Stimulated activated CD4-positive, alpha-beta T cell treated with anti-CD3 and anti-CD28 coated beads, Interleukin-2, amount 100 ng/mL, for 4 hours (primary cell): ENCODE data around the gene FOSL1.
A peak's percentile ranks its signal among the peaks of the same experiment; 100 is the strongest.
"Not testable (repeated sequence)": the region's sequence is repeated elsewhere in the genome, so short reads cannot be mapped to it uniquely, and the experiment has no call there.

Source experiments
- DNase-seq: peaks from one replicate; pipeline ENCODE4 v3.0.0-alpha.2; 2020; ENCODE audit warnings: low read depth

Gene FOSL1

DNA sequence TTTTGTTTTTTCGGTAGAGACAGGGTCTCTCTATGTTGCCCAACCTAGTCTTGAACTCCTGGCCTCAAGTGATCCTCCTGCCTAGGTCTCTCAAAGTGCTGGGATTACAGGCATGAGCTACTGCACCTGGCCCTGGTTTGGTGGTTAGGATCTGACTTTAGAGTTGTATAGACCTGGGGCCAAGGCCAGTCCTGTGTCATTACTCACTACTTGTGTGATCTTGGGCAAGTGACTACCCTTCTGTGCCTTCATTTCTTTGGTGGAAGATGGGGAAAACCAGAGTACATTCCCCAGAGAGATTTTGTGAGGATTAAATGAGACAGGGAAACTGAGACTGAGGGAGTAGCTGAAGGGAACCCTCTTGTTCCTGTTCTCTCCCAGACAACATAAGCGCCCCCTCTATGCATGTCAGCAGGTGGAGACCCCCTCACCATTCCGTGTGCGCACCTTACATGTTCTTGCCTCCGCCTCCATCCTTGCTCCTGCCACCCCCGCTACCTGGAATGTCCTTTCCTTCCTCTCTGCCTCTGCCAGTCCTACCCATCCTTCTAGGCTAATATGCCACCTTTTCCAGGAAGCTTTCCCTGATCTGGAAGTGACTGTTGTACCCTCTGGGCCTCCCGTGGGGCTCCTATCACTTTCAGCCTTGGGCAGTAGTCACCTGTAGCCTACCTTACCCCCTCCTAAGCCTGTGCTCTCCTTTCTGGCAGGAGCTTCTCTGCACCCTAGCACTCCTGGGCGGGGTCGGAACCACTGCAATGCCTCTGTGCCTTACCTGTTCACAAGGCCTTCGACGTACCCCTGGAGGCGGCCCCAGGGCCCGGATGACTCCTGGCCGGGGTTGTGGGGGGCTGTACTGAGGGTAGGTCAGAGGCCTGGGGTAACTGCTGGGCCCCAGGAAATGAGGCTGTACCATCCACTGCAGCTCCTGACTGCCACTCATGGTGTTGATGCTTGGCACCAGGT lies 3.9 kb downstream of the FOSL1 start:
- DNase-seq, result no peak

DNA sequence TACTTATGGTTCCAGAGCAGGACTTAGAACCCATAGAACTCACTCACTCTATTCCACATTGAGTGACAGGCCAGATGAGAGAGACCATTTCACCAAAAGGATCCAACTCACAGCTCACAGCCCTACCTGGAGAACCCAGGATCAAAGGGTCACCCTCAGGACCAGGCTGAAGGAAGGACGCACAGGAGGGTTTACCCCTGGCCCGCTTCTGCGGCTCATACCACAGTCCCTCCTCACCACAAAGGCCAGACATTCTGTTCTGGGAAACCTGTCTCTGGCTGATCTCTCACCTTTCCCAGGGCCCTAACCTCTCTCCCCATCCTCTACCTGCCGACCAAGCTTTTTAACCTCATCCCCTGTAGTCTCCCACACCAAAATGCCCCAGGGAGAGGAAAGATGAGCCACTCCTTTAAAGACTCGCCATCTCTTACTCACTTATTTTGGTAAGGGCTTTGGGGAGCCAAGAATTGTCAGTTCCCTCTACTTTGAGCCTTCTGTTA lies 4.7 kb downstream of the FOSL1 start:
- DNase-seq, result no peak

- no peak for DNase-seq
These were observed 6.1 kb downstream of the FOSL1 start for GRCh38 chr11:65894034-65894591.

DNA sequence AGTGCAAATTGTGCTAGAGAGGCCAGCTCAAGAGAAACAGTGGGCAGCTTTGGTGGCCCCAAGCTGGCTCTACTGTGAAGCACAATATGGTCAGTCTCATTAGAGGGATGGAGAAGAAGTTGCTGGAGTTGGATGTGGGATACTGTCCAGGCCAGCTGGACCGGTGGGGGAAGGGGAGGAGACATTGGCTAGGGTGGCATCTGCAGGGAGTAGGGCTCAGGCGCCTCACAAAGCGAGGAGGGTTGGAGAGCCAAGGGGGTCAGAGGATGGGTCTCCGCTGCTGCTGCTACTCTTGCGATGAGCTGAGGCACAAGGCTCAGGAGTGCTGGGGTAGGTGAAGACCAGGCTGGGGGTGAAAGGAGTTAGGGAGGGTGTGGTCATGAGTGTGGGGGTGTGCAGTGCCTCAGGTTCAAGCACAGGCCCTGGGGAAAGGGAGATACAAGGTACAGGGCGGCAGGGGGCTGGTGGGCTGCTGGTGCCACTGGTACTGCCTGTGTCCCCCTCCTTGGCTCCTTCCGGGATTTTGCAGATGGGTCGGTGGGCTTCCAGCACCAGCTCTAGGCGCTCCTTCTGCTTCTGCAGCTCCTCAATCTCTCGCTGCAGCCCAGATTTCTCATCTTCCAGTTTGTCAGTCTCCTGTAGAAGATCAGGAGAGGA lies 7.4 kb downstream of the FOSL1 start:
- no peak for DNase-seq

- DNase-seq, result not testable (repeated sequence)
These were observed 8.0 kb downstream of the FOSL1 start for GRCh38 chr11:65892137-65892540.

GRCh38 chr11:65891219-65892136 lies 8.7 kb downstream of the FOSL1 start:
- DNase-seq, result peak; percentile 51

GRCh38 chr11:65890324-65891218 lies 9.6 kb downstream of the FOSL1 start, which contains the start of gene CCDC85B:
TSS of gene CCDC85B (plus strand) at chr11:65890673. CDS start at chr11:65890784, 111 bp downstream.
- DNase-seq, result peak; percentile 99

GRCh38 chr11:65888163-65888814 lies 11.9 kb downstream of the FOSL1 start, which contains the start of gene FIBP:
TSS of gene FIBP (minus strand) at chr11:65888471. CDS start at chr11:65888418, 53 bp downstream.
- DNase-seq, result peak; percentile 90

DNA sequence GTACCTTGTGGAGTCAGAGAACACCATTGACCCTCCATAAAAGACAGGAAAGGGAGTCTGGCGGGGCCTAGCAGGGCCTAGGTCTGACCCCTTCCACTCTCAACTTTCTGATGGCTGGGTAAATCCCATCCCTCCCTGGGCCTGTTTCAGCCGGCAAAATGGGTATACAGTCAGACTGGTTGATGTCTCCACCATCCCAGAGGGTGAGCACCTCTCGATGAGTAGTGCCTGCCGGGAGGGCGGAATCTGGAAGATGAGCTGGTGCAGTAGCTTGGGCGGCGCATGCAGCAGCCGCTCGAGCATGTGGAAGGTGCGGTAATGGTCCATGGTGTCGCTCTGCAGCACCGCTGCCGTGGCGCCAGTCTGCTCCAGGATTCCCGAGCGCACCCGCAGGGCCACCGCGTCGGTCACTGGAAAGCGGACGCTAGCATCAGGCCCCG lies 12.4 kb downstream of the FOSL1 start:
- peak; percentile 13 for DNase-seq

DNA sequence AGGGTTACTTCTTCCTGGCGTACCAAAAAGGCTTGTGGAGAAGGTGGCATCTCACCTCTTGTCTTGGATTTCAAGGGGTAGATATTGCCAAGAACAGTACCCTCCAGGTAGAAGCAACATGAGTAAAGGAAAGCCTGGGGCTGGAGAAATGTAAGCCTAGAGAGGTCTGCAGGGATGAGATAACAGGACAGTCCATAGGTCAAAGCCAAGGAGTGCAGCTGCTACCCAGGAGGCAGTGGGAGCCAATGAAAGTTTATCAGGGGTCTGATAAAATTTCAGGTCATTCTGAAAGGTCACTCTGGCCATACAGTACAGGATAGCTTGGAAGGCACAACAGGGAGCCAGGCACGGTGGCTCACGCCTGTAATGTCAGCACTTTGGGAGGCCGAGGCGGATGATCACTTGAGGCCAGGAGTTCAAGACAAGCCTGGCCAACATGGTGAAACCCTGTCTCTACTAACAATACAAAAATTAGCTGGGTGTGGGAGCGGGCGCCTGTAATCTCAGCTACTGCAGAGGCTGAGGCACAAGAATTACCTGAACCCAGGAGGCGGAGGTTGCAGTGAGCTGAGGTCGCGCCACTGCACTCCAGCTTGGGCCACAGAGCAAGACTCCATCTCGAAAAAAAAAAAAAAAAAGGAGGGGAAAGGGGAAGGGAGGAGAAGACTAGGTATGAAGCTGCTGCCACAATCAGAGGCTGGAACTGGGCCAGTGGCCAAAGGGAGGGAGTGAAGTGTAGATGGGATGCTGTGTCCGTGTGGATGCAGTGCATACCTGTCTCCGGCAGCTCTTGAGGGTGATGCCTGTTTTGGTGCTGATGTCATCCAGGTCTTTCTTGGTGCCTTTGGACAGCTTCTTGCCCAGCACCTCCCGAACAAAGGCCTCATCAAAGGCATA lies 13.1 kb downstream of the FOSL1 start:
- DNase-seq, result no peak

DNA sequence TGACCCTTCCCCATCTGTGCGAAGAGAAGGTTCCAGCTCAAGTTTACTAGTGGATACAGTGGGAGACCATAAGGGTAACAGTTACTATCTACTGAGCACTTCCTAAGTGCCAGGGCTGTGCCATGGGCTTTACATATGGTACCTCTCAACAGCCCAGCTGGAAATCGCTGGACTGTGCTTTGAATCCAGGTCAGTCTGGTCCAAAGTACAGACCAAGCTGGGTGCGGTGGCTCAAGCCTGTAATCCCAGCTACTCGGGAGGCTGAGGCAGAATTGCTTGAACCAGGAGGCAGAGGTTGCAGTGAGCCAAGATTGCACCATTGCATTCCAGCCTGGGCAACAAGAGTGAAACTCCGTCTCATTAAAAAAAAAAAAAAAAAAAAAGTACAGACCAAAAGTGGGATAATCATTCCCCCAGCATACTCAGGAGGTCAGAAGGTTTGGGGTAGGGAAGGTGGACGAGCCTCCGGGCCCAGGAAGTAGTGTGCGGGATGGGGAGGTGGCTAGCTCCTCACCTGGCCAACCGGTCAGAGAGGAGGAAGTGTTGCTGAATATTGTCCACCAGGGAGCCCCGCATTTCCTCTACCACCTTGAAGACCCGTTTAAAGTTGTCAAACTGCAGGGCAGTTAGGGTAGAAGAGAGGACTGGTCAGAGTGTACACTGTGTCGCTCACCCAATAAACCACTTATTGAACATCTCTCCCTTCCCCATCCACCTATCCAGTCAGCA lies 14.2 kb downstream of the FOSL1 start:
- DNase-seq, result no peak

GRCh38 chr11:65885231-65885630 lies 15.0 kb downstream of the FOSL1 start:
- no peak for DNase-seq

GRCh38 chr11:65884716-65885092 lies 15.5 kb downstream of the FOSL1 start:
- DNase-seq, result peak; percentile 69

GRCh38 chr11:65883786-65884715 lies 16.1 kb downstream of the FOSL1 start:
- no peak for DNase-seq

DNA sequence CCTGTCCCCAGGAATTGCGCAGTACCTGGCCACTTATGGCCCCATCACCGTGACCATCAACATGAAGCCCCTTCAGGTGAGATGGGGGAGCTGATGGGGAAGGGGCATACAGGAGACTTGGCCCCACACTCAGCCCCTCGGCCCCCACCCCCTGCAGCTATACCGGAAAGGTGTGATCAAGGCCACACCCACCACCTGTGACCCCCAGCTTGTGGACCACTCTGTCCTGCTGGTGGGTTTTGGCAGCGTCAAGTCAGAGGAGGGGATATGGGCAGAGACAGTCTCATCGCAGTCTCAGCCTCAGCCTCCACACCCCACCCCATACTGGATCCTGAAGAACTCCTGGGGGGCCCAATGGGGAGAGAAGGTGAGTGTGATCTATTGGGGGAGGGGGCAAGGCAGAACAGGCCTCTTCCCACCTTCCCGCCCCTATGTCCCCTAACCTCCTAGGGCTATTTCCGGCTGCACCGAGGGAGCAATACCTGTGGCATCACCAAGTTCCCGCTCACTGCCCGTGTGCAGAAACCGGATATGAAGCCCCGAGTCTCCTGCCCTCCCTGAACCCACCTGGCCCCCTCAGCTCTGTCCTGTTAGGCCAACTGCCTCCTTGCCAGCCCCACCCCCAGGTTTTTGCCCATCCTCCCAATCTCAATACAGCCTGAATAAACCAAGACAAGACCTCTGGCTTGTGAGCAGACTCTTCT lies 17.0 kb downstream of the FOSL1 start:
- no peak for DNase-seq
